ENCODE measurements around the gene MYB.
"Not testable (repeated sequence)": the region's sequence is repeated elsewhere in the genome, so short reads cannot be mapped to it uniquely, and the experiment has no call there.

The MYB gene

DNA sequence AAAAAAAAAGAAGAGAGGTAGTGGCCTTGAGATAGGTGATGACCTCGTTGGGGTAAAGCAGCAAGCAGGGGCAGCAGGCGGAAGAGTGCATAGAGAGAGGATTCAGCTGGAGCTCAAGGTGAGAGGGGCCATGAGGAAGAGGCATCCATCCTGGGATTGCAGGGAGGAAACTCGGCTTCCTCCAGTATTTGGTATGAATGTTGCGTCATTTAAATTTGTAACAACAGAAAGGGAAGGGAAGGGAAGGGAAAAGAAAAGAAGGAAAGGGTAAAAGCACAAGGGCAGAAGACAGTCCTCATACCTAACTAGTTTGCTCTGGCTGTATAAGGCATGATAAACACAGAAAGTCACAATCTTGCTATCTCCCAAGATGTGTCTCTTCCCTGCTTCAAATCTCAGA is 39.9 kb upstream of the MYB start:
- Histone ChIP-seq H3K4me1 (ENCODE audit: low read depth, poor library complexity, severe bottlenecking) (peaks cover 15% of the 10 kb centered on the region), H3K4me2 (no peak overlapping the region), H2AFZ (ENCODE audit: low read depth) (no peak overlapping the region), H3K27ac (no peak overlapping the region), H4K20me1 (ENCODE audit: insufficient read depth) (no peaks in the 10 kb centered on the region), H3K9ac (no peak overlapping the region), H3K79me2 (ENCODE audit: insufficient read depth, low read depth) (no peaks in the 10 kb centered on the region), H3K4me3 (IDR thresholded peaks at IDR 0.05; ENCODE audit: insufficient read depth, low read depth, low read length) (no peak overlapping the region), H3K36me3 (ENCODE audit: insufficient read depth) (no peaks in the 10 kb centered on the region), H3K27me3 (ENCODE audit: insufficient read depth, low read depth) (no peaks in the 10 kb centered on the region)
- TF ChIP-seq, protein P1, sequence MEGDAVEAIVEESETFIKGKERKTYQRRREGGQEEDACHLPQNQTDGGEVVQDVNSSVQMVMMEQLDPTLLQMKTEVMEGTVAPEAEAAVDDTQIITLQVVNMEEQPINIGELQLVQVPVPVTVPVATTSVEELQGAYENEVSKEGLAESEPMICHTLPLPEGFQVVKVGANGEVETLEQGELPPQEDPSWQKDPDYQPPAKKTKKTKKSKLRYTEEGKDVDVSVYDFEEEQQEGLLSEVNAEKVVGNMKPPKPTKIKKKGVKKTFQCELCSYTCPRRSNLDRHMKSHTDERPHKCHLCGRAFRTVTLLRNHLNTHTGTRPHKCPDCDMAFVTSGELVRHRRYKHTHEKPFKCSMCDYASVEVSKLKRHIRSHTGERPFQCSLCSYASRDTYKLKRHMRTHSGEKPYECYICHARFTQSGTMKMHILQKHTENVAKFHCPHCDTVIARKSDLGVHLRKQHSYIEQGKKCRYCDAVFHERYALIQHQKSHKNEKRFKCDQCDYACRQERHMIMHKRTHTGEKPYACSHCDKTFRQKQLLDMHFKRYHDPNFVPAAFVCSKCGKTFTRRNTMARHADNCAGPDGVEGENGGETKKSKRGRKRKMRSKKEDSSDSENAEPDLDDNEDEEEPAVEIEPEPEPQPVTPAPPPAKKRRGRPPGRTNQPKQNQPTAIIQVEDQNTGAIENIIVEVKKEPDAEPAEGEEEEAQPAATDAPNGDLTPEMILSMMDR (conservative IDR thresholded peaks at IDR 0.05; ENCODE audit: low read depth, low read length): no peak

DNA sequence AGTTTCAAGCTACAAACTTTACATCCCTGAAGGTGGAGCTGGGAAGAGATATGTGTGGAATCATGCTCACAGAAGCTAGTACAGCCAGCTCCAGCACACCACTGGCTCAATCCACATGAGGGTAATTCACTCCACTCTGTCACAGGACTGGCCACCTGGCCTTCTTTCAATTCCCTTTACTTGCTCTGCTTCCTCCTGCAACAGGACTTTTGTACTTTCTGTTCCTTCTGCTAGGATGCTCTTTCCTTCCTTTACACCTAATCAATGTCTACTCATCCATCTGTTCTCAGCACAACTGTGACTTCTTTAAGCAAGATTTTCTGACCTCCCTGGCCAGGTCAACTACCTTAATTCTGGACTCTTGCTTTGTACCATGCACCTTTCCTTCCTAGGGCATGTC is 39.4 kb upstream of the MYB start:
- Histone ChIP-seq H3K79me2 (ENCODE audit: insufficient read depth, low read depth) (no peaks in the 10 kb centered on the region), H3K9ac (no peak overlapping the region), H4K20me1 (ENCODE audit: insufficient read depth) (no peaks in the 10 kb centered on the region), H2AFZ (ENCODE audit: low read depth) (no peak overlapping the region), H3K36me3 (ENCODE audit: insufficient read depth) (no peaks in the 10 kb centered on the region), H3K4me1 (ENCODE audit: low read depth, poor library complexity, severe bottlenecking) (peaks cover 16% of the 10 kb centered on the region), H3K4me3 (IDR thresholded peaks at IDR 0.05; ENCODE audit: insufficient read depth, low read depth, low read length) (no peak overlapping the region), H3K27me3 (ENCODE audit: insufficient read depth, low read depth) (no peaks in the 10 kb centered on the region), H3K27ac (no peak overlapping the region), H3K4me2 (no peak overlapping the region)
- TF ChIP-seq, protein P1 (conservative IDR thresholded peaks at IDR 0.05; ENCODE audit: low read depth, low read length): no peak

DNA sequence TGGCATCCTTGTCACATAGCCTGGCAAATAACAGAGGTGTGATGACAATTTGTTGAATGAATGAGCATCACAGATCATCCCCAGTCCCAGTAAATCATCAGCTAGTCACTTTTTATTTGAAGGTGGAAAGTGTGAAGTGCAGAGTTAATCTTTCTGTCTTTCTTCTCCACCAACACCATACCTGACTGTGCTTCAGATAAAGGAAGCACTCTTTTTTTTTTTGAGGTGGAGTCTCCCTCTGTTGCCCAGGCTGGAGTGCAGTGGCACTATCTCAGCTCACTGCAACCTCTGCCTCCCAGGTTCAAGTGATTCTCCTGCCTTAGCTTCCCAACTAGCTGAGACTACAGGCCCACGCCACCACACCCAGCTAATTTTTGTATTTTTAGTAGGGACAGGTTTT is 38.9 kb upstream of the MYB start:
- H3K79me2 ChIP-seq (ENCODE audit: insufficient read depth, low read depth); H3K27me3 ChIP-seq (ENCODE audit: insufficient read depth, low read depth); H3K4me3 ChIP-seq (IDR thresholded peaks at IDR 0.05; ENCODE audit: insufficient read depth, low read depth, low read length); H4K20me1 ChIP-seq (ENCODE audit: insufficient read depth); H3K27ac ChIP-seq; H3K4me2 ChIP-seq; H3K9ac ChIP-seq; H3K36me3 ChIP-seq (ENCODE audit: insufficient read depth); H2AFZ ChIP-seq (ENCODE audit: low read depth): not testable (repeated sequence)
- peaks cover 16% of the 10 kb centered on the region for H3K4me1 ChIP-seq (ENCODE audit: low read depth, poor library complexity, severe bottlenecking)

DNA sequence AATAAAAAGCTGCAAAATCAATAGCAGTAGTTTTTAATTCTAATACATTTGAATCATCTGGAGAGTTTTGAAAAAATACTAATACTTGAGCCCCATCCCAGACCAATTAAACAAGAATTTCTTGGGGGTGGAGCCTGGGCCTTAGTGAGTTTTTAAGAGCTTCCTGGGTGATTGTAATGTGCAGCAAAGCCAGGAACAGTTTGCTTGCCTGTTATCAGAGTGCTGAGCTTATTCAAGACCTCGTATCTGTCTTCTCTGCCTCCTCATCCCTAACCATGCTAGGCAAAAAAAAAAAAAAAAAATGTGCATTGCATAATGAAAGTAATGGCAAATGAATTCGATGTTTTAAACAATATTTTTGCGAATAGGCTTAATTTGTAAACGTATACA is 36.4 kb upstream of the MYB start:
- Histone ChIP-seq H3K4me1 (ENCODE audit: low read depth, poor library complexity, severe bottlenecking) (peaks cover 16% of the 10 kb centered on the region), H3K36me3 (ENCODE audit: insufficient read depth) (no peaks in the 10 kb centered on the region), H2AFZ (ENCODE audit: low read depth) (no peak overlapping the region), H4K20me1 (ENCODE audit: insufficient read depth) (no peaks in the 10 kb centered on the region), H3K9ac (no peak overlapping the region), H3K4me3 (IDR thresholded peaks at IDR 0.05; ENCODE audit: insufficient read depth, low read depth, low read length) (no peak overlapping the region), H3K4me2 (no peak overlapping the region), H3K79me2 (ENCODE audit: insufficient read depth, low read depth) (no peaks in the 10 kb centered on the region), H3K27me3 (ENCODE audit: insufficient read depth, low read depth) (no peaks in the 10 kb centered on the region), H3K27ac (no peak overlapping the region)
- TF ChIP-seq, protein P1 (conservative IDR thresholded peaks at IDR 0.05; ENCODE audit: low read depth, low read length): no peak

DNA sequence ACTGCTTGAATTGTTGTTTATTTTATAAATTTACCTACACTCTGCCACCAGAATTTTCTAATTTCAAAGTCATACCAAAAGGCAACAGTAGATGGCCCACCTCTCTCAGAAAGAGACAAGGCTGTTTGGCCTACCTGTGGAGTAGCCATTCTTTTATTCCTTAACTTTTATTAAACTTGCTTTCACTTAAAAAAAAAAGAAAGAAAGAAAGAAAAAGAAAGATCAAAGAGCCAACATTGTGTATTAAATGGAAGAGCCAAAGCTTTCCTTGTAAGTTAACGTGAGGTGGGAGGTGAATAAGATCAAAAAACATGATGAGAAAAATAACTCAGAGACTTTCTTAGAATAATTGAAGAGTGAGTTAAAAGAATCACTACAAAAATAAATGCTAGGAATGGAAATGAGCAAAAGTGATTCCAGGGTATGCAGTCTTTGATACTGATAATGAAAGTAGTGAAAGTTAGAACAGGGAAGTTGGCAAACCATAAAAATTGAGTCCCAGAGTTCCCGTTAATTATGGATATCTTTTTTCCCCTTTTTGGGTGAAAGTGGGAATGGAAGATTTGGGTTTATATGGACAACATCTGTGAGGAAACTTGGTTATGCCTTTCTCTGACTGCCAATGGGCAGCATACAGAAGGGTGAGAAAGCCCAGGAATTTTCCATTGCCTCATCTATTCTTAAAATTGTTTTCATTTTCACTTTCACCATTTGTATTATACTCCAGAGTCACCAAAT is 35.9 kb upstream of the MYB start:
- TF ChIP-seq, protein P1 (conservative IDR thresholded peaks at IDR 0.05; ENCODE audit: low read depth, low read length): peak; percentile 78
- Histone ChIP-seq H3K36me3 (ENCODE audit: insufficient read depth) (no peaks in the 10 kb centered on the region), H3K9ac (no peak overlapping the region), H3K27ac (no peak overlapping the region), H4K20me1 (ENCODE audit: insufficient read depth) (no peaks in the 10 kb centered on the region), H3K4me2 (peak overlapping the region; percentile 17; the same call in 1 of the 2 replicates), H2AFZ (ENCODE audit: low read depth) (no peak overlapping the region), H3K27me3 (ENCODE audit: insufficient read depth, low read depth) (no peaks in the 10 kb centered on the region), H3K4me3 (IDR thresholded peaks at IDR 0.05; ENCODE audit: insufficient read depth, low read depth, low read length) (no peak overlapping the region), H3K79me2 (ENCODE audit: insufficient read depth, low read depth) (no peaks in the 10 kb centered on the region), H3K4me1 (ENCODE audit: low read depth, poor library complexity, severe bottlenecking) (peaks cover 16% of the 10 kb centered on the region)

Measured in KMS-11 (cell line).